A549 (cell line): ENCODE results near the gene CECR2.

Source experiments
- CBX2 ChIP-seq: fragments of 200-600 bp; sonication (generic); IDR thresholded peaks from 2 replicates; pipeline ENCODE4 v1.6.1; 2016; ENCODE audit warnings: low read depth, mild to moderate bottlenecking, borderline replicate concordance
- CEBPB ChIP-seq, 2 experiments: fragments of >200 bp in 1 of 2; sonication (Bioruptor Twin) in 1 of 2; formaldehyde crosslinking in 1 of 2; IDR thresholded peaks; 2 replicates each; pipeline ENCODE4 v1.6.1; 2012 to 2016
- CTCF ChIP-seq: fragments of >200 bp; sonication (Bioruptor Twin); formaldehyde crosslinking; IDR thresholded peaks from 3 replicates; pipeline ENCODE4 v1.5.1; 2016
- MAX ChIP-seq: IDR thresholded peaks from 2 replicates; pipeline ENCODE4 v1.6.1; 2012
- NFE2L2 ChIP-seq: fragments of 150-350 bp; conservative IDR thresholded peaks from 2 replicates; pipeline ENCODE4 v1.6.1; 2014; ENCODE audit warnings: low read length
- PHF8 ChIP-seq: fragments of 200-600 bp; sonication (generic); IDR thresholded peaks from 2 replicates; pipeline ENCODE4 v1.6.1; 2016; ENCODE audit warnings: low read depth, mild to moderate bottlenecking, antibody characterized with exemption, moderate library complexity, borderline replicate concordance
- RAD21 ChIP-seq, 2 experiments: fragments of >200 bp in 1 of 2; sonication (Bioruptor Twin) in 1 of 2; formaldehyde crosslinking in 1 of 2; IDR thresholded peaks in 1 of 2; conservative IDR thresholded peaks in 1 of 2; 2 replicates in 1 of 2; 3 replicates in 1 of 2; pipeline ENCODE4 v1.6.1; 2012 to 2018; ENCODE audit warnings: inconsistent platforms in 1 of 2
- REST ChIP-seq: fragments of 200-600 bp; sonication (generic); IDR thresholded peaks from 2 replicates; pipeline ENCODE4 v1.6.1; 2016; ENCODE audit warnings: antibody characterized with exemption, mild to moderate bottlenecking, moderate library complexity
- SMC3 ChIP-seq: fragments of >200 bp; sonication (Bioruptor Twin); formaldehyde crosslinking; IDR thresholded peaks from 3 replicates; pipeline ENCODE4 v1.6.1; 2018; ENCODE audit warnings: inconsistent platforms

GRCh38 chr22:17575681-17576080 lies 206.4 kb downstream of the CECR2 start:
- TF ChIP-seq REST (no peak), CTCF (no peak), MAX (no peak), SMC3 (no peak), RAD21 (conservative IDR thresholded peaks at IDR 0.05 in 1 of 2, IDR thresholded peaks at IDR 0.05 in 1 of 2) (no peak), NFE2L2 (no peak), CEBPB (IDR thresholded peaks at IDR 0.05) (no peak), CBX2 (no peak), PHF8 (no peak)
